NB4 (cell line): ENCODE results near the gene CLSTN2.

Experiments used
- DNase-seq: peaks from one replicate; pipeline ENCODE4 v3.0.0; 2010; ENCODE audit warnings: low read depth
- H3K4me3 ChIP-seq: one replicate; pipeline ENCODE4 v1.5.1; 2011; ENCODE audit warnings: mild to moderate bottlenecking, low read depth, low read length, moderate library complexity
- MAX ChIP-seq: IDR thresholded peaks from 2 replicates; pipeline ENCODE4 v1.6.1; 2011; ENCODE audit warnings: low read depth, low read length
- MYC ChIP-seq: IDR thresholded peaks from 2 replicates; pipeline ENCODE4 v1.6.1; 2011; ENCODE audit warnings: low read depth, low read length
- POLR2A ChIP-seq: IDR thresholded peaks from 2 replicates; pipeline ENCODE4 v1.6.1; 2011; ENCODE audit warnings: mild to moderate bottlenecking; ENCODE audit not compliant: insufficient read length; ENCODE audit errors: extremely low read depth
- TF ChIP-seq, protein P1 (sequence below): IDR thresholded peaks from one replicate; pipeline ENCODE4 v1.5.1; 2012; ENCODE audit warnings: low read depth, low read length

CLSTN2 gene

DNA sequence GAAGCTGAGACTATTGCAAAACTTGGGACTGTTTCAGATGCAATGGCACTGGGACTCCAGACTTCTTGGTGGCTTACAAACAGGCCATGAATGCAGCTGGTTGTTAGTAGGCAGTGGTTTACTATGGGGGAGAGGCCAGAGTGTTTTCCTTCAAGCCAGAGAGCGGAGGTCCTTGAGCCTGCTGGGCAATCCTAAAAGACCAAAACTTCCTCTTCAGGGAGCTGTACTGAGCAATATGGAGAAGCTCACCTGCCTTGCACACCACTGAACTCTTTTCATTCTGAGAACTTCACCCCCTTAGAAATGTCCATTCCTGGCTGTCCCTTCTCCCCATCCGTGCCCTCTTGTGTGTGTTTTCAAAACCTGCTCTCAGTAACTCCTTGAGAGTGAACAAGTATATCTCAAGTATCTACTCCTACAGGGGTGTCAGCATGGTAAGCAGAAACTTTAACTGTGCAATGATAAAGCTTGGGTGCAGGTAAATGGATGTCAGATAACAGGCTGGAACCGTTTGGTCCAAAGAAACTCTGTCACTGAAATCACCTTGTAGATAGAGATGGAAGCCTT is 213.9 kb downstream of the CLSTN2 start:
- no peak for DNase-seq
- H3K4me3 ChIP-seq: no peak overlapping the region
- TF ChIP-seq, protein P1, sequence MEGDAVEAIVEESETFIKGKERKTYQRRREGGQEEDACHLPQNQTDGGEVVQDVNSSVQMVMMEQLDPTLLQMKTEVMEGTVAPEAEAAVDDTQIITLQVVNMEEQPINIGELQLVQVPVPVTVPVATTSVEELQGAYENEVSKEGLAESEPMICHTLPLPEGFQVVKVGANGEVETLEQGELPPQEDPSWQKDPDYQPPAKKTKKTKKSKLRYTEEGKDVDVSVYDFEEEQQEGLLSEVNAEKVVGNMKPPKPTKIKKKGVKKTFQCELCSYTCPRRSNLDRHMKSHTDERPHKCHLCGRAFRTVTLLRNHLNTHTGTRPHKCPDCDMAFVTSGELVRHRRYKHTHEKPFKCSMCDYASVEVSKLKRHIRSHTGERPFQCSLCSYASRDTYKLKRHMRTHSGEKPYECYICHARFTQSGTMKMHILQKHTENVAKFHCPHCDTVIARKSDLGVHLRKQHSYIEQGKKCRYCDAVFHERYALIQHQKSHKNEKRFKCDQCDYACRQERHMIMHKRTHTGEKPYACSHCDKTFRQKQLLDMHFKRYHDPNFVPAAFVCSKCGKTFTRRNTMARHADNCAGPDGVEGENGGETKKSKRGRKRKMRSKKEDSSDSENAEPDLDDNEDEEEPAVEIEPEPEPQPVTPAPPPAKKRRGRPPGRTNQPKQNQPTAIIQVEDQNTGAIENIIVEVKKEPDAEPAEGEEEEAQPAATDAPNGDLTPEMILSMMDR: no peak
- TF ChIP-seq MAX: no peak
- TF ChIP-seq POLR2A: no peak
- TF ChIP-seq MYC: no peak

DNA sequence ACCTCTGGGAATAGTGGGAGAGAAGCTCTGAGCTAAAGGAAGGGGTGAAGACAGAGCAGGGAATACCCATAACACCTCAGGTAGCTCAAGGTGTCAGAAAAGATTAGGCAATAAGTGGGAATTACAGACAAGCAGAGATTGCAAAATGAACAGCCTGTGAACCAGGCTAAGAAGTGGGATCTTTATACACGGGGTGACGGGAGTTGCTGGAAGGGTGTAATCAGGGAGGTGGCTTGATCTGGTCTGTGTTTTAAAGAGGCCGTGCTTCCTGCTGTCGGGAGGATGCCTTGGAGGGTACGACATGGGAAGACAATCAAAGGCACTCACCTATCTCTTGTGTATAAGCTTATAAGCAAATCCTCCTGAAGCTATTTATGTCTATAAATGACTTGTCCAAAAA is 216.3 kb downstream of the CLSTN2 start:
- no peak overlapping the region for H3K4me3 ChIP-seq
- TF ChIP-seq MYC: no peak
- no peak for DNase-seq

DNA sequence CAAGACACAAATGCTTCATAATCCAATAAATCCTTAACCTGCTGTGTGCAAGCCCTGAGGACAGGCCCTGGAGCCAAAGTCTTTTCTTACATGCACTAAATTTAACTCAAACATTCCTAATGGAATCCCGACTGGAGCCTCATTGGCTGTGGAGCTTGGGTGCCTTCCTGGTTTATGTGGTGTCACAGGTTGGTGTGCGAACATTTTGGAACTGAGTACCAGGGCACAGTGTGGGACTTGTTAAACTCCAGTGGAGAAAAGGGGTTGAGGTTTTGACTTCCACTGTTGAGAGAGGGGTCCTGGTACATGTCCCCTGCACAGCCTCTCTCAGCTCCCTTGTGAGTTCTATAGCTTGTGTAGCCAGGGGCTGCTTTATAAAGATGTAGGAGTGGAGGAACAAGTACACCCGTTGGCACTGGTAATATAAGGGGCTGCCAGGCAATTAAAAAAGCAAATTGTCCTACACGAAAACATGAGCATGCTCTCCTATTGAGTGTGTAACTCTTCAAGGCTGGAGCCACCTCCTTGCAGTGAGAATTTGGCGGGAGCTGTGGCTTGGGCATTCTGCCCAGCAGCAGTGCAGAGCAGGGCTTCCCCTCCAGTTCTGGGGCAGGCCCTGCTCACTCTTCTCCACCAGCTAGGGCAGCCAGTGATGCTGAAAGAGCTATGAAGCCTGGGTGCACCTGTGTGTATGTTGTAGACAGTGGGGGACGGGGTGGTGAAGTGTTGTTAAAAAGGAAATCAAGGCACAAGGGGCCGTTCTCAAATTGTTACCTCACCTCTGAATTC is 218.1 kb downstream of the CLSTN2 start:
- H3K4me3 ChIP-seq: no peak overlapping the region
- no peak for DNase-seq

GRCh38 chr3:140153736-140154135 is 218.8 kb downstream of the CLSTN2 start:
- H3K4me3 ChIP-seq: no peak overlapping the region
- no peak for TF ChIP-seq POLR2A
- no peak for TF ChIP-seq MAX
- TF ChIP-seq MYC: no peak
- TF ChIP-seq, protein P1: no peak
- DNase-seq: no peak

More for the DNA sequence above, 218.1 kb downstream of the CLSTN2 start:
- TF ChIP-seq MYC (no peak), POLR2A (no peak), MAX (no peak)
- TF ChIP-seq, protein P1: no peak

DNA sequence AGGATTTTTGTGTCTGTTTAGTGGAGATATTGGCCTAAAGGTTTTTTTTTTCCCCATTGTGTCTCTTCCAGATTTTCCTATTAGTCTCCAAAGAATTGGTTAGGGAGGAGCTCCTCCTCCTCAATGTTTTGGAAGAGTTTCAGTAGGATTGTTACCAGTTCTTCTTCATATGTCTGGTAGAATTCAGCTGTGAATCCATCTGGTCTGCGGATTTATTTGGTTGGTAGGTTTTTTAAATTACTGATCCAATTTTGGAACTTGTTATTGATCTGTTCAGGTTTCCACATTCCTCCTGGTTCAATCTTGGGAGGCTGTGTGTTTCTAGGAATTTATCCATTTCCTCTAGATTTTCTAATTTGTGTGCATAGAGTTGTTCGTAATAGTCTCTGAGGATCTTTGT is 222.2 kb downstream of the CLSTN2 start:
- no peak for DNase-seq
- no peak overlapping the region for H3K4me3 ChIP-seq
- TF ChIP-seq MYC: no peak
- TF ChIP-seq, protein P1: no peak
- TF ChIP-seq POLR2A: no peak
- TF ChIP-seq MAX: no peak

DNA sequence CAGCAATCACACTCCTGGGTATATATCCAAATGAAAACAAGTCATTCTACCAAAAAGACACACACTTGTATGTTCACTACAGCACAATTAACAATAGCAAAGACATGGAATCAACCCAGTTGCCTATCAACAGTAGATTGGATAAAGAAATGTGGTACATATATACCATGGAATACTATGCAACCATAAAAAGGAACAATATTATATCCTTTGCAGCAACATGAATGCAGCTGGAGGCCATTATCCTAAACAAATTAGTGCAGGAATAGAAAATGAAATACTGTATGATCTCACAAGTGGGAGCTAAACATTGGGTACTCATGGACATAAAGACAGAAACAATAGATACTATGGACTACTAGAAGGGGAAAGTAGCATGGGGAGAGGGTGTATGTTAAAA is 224.7 kb downstream of the CLSTN2 start:
- H3K4me3 ChIP-seq: no peak overlapping the region
- DNase-seq: no peak
- TF ChIP-seq MAX: no peak
- TF ChIP-seq, protein P1: no peak
- no peak for TF ChIP-seq POLR2A
- TF ChIP-seq MYC: no peak
